GM20000 (cell line): ENCODE measurements around the gene TCTN2.

ENCODE experiments used
- DNase-seq: peaks from one replicate; pipeline ENCODE4 v3.0.0; 2012; ENCODE audit warnings: low spot score
- TF ChIP-seq, protein P1 (sequence below): IDR thresholded peaks from 2 replicates; pipeline ENCODE4 v1.5.1; 2012; ENCODE audit warnings: mild to moderate bottlenecking, control low read depth; ENCODE audit errors: extremely low read depth, missing control alignments

The TCTN2 gene

DNA sequence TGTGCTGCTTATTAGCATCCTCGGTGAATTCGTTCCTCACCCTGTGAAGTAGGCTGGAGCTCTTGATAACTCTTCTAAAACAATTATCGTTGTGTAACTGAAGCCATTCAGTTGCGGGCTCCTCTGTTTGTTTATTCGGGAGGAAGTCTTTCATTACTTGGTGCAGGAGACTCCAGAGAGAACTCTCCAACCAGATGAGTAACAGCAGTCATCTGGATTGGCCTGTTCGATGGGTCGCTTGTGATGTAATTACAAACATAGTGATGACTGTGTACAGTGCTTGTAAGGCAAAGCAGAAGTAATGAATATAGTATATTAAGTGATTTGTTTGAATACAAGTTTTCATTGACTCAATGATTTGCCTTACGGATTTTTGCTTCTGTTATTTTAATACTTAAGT, 52.1 kb downstream of the TCTN2 start:
- no peak for DNase-seq
- TF ChIP-seq, protein P1, sequence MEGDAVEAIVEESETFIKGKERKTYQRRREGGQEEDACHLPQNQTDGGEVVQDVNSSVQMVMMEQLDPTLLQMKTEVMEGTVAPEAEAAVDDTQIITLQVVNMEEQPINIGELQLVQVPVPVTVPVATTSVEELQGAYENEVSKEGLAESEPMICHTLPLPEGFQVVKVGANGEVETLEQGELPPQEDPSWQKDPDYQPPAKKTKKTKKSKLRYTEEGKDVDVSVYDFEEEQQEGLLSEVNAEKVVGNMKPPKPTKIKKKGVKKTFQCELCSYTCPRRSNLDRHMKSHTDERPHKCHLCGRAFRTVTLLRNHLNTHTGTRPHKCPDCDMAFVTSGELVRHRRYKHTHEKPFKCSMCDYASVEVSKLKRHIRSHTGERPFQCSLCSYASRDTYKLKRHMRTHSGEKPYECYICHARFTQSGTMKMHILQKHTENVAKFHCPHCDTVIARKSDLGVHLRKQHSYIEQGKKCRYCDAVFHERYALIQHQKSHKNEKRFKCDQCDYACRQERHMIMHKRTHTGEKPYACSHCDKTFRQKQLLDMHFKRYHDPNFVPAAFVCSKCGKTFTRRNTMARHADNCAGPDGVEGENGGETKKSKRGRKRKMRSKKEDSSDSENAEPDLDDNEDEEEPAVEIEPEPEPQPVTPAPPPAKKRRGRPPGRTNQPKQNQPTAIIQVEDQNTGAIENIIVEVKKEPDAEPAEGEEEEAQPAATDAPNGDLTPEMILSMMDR = no peak

DNA sequence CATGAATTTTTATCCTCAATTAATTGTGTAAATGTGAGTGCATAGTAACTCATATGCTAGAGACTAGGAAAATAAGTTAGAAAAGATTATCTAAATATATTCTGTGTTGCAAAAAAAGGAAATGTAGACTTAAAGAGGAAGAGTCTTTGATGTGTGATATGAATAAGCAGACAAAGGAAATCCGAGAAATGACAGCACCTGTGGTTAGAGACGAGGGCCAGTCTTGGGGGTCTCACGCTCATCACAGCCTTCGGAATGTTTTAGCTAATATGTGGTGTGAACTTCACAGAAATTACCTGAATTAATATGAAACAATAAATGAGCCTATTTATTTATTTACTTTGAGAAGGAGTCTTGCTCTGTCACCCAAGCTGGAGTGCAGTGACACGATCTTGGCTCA, 52.9 kb downstream of the TCTN2 start:
- TF ChIP-seq, protein P1 = no peak
- DNase-seq = peak; percentile 39

DNA sequence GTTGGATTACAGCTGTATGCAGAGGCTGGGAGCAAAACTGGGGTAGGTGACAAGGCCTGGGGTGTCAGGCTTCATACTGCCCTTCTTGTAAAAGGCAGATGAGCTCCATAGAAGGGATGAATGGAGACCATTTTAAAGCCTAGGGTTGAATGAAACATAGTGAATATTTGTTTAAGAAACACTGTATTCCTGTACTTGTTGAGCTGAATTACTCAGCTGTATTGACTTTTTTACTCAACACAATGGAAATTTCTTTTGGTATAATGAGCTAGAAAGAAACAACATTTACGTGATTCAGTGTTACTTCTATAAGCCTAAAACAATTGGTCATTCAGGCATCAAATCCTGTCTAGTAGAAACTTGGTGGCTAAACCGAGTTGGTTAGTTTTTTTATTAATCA, 55.3 kb downstream of the TCTN2 start:
- TF ChIP-seq, protein P1 = no peak
- no peak for DNase-seq

DNA sequence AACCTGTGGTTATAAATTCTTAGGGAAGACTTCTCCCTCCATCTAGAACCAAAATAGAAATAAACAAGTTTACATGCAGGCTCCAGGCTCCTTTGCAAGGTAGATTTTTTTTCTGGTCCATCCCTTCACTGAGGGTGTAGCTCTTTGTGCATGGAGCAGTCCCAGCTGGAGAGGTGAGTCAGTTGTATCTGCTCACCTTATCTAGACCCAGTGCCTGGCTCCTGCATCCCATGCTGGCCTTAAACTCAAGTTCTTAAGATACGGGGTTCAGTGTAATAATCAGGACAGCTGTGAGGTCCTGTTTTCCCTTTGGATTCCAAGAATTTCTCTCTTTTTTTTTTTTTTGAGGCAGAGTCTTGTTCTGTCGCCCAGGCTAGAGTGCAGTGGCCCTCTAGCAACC, 56.0 kb downstream of the TCTN2 start:
- TF ChIP-seq, protein P1 = no peak
- DNase-seq = no peak

DNA sequence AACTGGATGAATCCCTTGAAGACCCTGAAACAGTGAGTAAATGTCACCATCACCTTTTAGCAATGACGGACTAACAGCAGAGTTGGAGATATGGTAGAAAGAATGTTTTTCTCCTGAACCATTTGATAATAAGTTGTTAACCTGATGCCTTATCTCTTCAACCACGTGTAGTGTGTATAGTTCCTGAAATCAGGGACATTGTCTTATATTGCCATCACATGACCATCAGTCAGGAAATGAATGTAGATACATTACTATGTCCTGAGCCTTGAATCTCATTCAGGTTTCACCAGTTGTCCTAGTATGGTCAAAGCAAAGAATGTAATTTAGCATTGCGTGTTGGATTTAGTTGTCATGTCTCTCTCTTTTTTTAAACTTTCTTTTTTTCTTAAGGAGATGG, 57.0 kb downstream of the TCTN2 start:
- DNase-seq = no peak
- TF ChIP-seq, protein P1 = no peak

DNA sequence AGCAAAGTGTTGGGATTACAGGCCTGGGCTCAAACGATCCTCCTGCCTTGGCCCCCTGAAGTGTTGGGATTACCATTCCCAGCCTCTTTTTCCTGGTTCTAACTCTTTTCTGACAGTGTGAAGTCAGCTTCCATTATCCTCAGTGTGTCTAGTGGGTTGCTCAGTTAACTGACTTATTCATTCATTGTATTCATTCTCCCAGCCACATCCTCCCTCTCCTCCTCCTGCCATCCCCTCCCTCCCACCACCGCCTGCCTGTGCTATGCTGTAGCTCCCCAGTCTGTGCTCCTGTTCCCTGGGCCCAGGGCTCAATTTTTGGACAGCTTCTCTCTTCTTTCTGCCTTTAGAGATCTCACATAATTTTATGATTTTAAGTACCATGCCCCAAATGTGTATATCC, 60.7 kb downstream of the TCTN2 start:
- DNase-seq = no peak
- TF ChIP-seq, protein P1 = no peak

DNA sequence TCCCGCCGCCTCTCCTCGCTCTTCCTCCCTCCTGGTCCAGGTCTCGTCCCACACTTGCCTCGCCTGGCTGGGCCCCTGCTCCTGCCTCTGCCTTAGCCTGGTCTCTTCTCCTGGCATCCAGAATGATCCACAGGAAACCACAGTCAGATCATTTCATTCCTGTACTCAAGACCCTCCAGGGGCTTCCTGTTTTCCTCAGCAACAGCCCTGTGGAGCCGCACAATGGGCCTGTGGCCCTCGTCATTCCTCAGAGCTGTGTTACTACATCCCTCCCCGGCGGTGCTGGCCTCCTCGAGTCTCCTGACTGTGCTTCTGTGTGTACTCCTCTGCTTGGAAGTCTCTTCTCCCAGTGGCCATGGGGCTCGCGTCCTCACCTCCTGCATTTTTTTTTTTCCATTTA, 61.3 kb downstream of the TCTN2 start:
- TF ChIP-seq, protein P1 = no peak
- DNase-seq = no peak
